Chondrocyte (in vitro differentiated cells): ENCODE measurements around the gene PADI4. TPM values are rescaled to one million over a fixed set of nuclear protein-coding genes. Genes with fewer than 3 reads are reported as not detected.

ENCODE experiments used
- DNase-seq: peaks from one replicate; pipeline ENCODE4 v3.0.0; 2021; ENCODE audit warnings: mixed read lengths, low spot score
- H3K27ac Mint-ChIP-seq: one replicate; pipeline ENCODE4 v1.8.0; 2021; ENCODE audit warnings: mild to moderate bottlenecking, moderate library complexity, mixed read lengths; ENCODE audit not compliant: unreplicated experiment
- H3K27me3 Mint-ChIP-seq: 2 replicates; pipeline ENCODE4 v1.8.0; 2021; ENCODE audit warnings: low read depth, mixed read lengths
- H3K36me3 Mint-ChIP-seq: 2 replicates; pipeline ENCODE4 v1.8.0; 2021; ENCODE audit warnings: low read depth, mixed read lengths
- H3K4me1 Mint-ChIP-seq: 2 replicates; pipeline ENCODE4 v1.8.0; 2021; ENCODE audit warnings: low read depth, mild to moderate bottlenecking, mixed read lengths
- H3K4me3 Mint-ChIP-seq: one replicate; pipeline ENCODE4 v1.8.0; 2021; ENCODE audit warnings: mild to moderate bottlenecking, moderate library complexity, mixed read lengths; ENCODE audit not compliant: unreplicated experiment
- H3K9me3 Mint-ChIP-seq: 2 replicates; pipeline ENCODE4 v1.8.0; 2021; ENCODE audit warnings: low read depth, mixed read lengths
- CTCF ChIP-seq: fragments of 200-600 bp; sonication (generic); IDR thresholded peaks from 2 replicates; pipeline ENCODE4 v1.5.0; 2021; ENCODE audit warnings: antibody characterized with exemption, mild to moderate bottlenecking, moderate library complexity
- microRNA-seq: library from miRNA; unstranded; fragments of <30 nt; microRNA quantifications from one replicate; pipeline ENCODE4 v1.2.0, GENCODE V29; 2020; ENCODE audit warnings: borderline number of aligned reads
- total RNA-seq: library from RNA; stranded (reverse); gene quantifications from 3 replicates; pipeline ENCODE4 v1.2.1, GENCODE V29; 2021

The PADI4 gene
- total RNA-seq, 1 donor from 2014 or later = not detected

DNA sequence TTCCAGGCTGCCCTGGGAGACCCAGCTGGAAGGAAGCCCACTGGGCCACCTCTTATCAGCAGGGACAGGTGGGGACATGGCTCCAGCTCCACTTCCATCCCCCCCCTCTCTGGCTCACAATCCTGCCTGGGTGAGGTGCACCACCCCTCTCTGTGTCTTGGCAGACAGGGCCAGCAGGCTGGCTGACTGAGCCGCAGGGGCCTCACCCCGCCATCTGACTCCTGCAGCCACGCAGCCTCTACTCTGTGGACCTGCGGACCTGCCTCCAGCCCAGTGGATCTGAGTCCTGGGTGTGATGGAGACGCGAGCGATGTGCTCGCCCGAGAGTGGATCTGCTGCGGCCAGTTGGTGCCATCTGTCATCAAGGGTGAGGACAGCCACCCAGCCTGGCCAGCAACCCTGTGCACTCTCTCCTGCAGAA lies 101.4 kb downstream of the PADI4 start:
- peaks cover 51% of the 10 kb centered on the region for H3K36me3 Mint-ChIP-seq
- H3K4me1 Mint-ChIP-seq = no peaks in the 10 kb centered on the region
- H3K4me3 Mint-ChIP-seq = no peak overlapping the region
- no peaks in the 10 kb centered on the region for H3K9me3 Mint-ChIP-seq
- no peak for TF ChIP-seq CTCF
- no peak for DNase-seq
- no peak overlapping the region for H3K27ac Mint-ChIP-seq
- no peaks in the 10 kb centered on the region for H3K27me3 Mint-ChIP-seq

DNA sequence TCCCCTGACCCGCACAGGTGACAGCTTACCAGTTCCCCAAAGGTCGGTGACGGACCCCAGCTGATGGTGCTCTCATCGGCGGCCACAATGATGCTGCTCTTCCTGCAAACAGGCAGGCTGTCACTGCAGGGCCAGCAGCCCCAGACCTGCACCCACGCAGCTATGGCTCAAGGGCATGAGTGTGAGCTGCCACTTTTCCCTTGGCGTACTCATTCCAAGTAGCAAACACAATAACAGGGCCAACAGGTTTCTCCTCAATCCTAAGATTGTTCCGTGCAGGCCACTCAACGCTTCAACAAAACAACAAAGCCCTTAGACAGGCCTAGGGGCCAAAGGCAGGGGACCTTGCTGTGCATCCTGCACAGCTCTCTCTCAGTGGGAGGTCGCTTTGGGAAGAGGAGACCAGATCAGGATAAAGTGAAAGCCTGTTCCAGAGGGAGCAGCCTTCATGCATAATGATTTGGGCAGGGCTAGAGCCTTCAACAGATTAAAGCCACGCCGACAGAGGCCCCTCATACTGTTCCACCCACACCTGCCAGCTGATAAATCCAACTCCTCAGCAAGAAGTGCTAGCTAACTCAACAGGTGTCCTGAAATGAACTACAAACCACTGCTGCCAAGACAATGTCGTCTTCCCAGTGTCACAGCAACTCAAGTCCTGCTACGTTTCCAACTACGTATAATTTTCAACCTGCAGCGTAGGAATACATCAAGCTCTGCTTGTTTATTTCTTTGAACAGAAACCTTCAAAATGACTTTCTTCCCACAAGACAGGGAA lies 104.3 kb downstream of the PADI4 start:
- Mint-ChIP-seq H3K4me3 (no peak overlapping the region), H3K9me3 (no peaks in the 10 kb centered on the region), H3K27ac (no peak overlapping the region), H3K4me1 (no peaks in the 10 kb centered on the region), H3K27me3 (no peaks in the 10 kb centered on the region), H3K36me3 (peaks cover 67% of the 10 kb centered on the region)
- DNase-seq = no peak
- TF ChIP-seq CTCF = no peak

Small RNA genes within 50 kb of the gene (microRNA-seq; reads per million reads assigned to microRNA genes)
- not detected for gene MIR3972

Other genes with a start within 250 kb of the PADI4 start
- gene PADI2, start 188.7 kb upstream of the PADI4 start, total RNA-seq = 20.9 to 74.9 TPM (median 72.6 TPM) in 3 replicates
- gene PADI1, start 103.1 kb upstream of the PADI4 start, total RNA-seq = 0.41 to 0.97 TPM (median 0.70 TPM) in 3 replicates
- not detected in 3 replicates for gene PADI3, start 59.1 kb upstream of the PADI4 start, total RNA-seq
- not detected in 3 replicates for gene PADI6, start 64.0 kb downstream of the PADI4 start, total RNA-seq
- gene RCC2, start 131.5 kb downstream of the PADI4 start, total RNA-seq = 88.6 to 90.0 TPM (median 88.7 TPM) in 3 replicates
- 27.3 to 40.6 TPM (median 40.0 TPM) in 3 replicates for gene ARHGEF10L, start 231.5 kb downstream of the PADI4 start, total RNA-seq